Activated naive CD4-positive, alpha-beta T cell treated with anti-CD3 and anti-CD28 coated beads for 36 hours (primary cell): Measurements from ENCODE around the gene DOCK1. TPM values are rescaled to one million over a fixed set of nuclear protein-coding genes. Genes with fewer than 3 reads are reported as not detected.

Experiments used
- CTCF ChIA-PET: fragments of 350-600 bp; sonication (Branson Sonifier 250); formaldehyde crosslinking; loops from one replicate; lab custom pipeline; 2021; ENCODE audit warnings: antibody characterized with exemption; lab: Charles Lee
- DNase-seq: peaks from one replicate; pipeline ENCODE4 v3.0.0-alpha.2; 2020
- H3K27ac Mint-ChIP-seq: one replicate; pipeline ENCODE4 v1.8.0; 2021; ENCODE audit warnings: mild to moderate bottlenecking, mixed read lengths
- H3K27me3 Mint-ChIP-seq: one replicate; pipeline ENCODE4 v1.8.0; 2021; ENCODE audit warnings: low read depth, mixed read lengths
- H3K36me3 Mint-ChIP-seq: one replicate; pipeline ENCODE4 v1.8.0; 2021; ENCODE audit warnings: low read depth, mixed read lengths
- H3K4me1 Mint-ChIP-seq: one replicate; pipeline ENCODE4 v1.8.0; 2021; ENCODE audit warnings: low read depth, mixed read lengths
- H3K4me3 Mint-ChIP-seq: one replicate; pipeline ENCODE4 v1.8.0; 2021; ENCODE audit warnings: mild to moderate bottlenecking, moderate library complexity, mixed read lengths
- H3K9me3 Mint-ChIP-seq: one replicate; pipeline ENCODE4 v1.8.0; 2021; ENCODE audit warnings: mixed read lengths
- intact Hi-C: fragments of 100-400 bp; cut with micrococcal nuclease; formaldehyde crosslinking; loops from one replicate; pipeline ENCODE4 v1.15.1; 2023
- total RNA-seq, 2 experiments: library from RNA; stranded (reverse); gene quantifications; one replicate each; pipeline ENCODE4 v1.2.3, GENCODE V29; 2021

The DOCK1 gene
- total RNA-seq, 2 experiments from 2014 or later: 0.49 to 0.72 TPM

DNA sequence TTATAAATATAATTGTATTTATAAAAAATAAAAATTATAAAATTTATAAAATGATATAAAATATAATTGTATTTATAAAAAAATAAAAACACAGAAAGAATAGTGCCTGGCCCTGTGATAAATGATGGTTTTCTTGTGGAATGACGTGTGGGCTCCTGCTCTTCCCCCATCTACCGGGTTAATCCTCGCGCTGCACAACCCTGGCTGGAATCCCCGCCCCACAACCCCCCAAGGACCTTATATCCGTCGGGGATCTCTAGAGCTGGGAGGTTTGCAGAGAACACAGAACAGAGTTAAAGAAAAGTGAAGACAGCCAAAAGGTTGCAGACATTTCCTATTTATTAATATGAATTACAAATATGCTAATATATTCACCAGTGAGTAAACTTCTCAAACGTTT is 548.5 kb downstream of the DOCK1 start:
- intact Hi-C loops: no loop called here
- no peak overlapping the region for H3K4me3 Mint-ChIP-seq
- no peaks in the 10 kb centered on the region for H3K36me3 Mint-ChIP-seq
- DNase-seq: no peak
- no peaks in the 10 kb centered on the region for H3K4me1 Mint-ChIP-seq
- no peaks in the 10 kb centered on the region for H3K9me3 Mint-ChIP-seq
- CTCF ChIA-PET: no interaction called here
- no peaks in the 10 kb centered on the region for H3K27me3 Mint-ChIP-seq
- no peak overlapping the region for H3K27ac Mint-ChIP-seq

DNA sequence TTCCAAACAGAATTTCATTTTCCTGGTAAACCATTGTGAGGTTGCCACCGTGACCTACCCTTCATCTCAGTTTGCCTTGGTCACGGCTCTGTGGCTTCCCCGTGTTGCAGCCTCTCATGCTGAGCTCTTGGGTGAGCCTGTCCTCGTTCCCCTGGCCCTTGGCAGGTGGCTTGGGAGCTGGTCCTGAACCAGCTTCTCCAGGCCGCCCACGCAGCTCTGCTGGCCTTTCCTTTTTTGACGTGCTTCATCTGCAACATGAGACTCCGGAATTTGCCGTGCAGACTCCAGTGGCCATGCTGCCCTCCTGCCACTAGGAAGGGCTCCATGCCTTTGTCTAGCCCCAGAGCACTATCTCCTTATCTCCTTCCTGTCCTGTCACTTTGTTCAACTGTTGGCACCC is 550.9 kb downstream of the DOCK1 start:
- Mint-ChIP-seq H3K9me3 (peaks cover 3% of the 10 kb centered on the region), H3K36me3 (no peaks in the 10 kb centered on the region), H3K27ac (no peak overlapping the region), H3K4me1 (no peaks in the 10 kb centered on the region), H3K27me3 (no peaks in the 10 kb centered on the region), H3K4me3 (no peak overlapping the region)
- CTCF ChIA-PET: interaction anchor here (0.7 kb wide), 1 partner anchor 341 kb away, joined by 3 read pairs; no protein-coding TSS in a partner anchor
- DNase-seq: no peak
- intact Hi-C loops: no loop called here

DNA sequence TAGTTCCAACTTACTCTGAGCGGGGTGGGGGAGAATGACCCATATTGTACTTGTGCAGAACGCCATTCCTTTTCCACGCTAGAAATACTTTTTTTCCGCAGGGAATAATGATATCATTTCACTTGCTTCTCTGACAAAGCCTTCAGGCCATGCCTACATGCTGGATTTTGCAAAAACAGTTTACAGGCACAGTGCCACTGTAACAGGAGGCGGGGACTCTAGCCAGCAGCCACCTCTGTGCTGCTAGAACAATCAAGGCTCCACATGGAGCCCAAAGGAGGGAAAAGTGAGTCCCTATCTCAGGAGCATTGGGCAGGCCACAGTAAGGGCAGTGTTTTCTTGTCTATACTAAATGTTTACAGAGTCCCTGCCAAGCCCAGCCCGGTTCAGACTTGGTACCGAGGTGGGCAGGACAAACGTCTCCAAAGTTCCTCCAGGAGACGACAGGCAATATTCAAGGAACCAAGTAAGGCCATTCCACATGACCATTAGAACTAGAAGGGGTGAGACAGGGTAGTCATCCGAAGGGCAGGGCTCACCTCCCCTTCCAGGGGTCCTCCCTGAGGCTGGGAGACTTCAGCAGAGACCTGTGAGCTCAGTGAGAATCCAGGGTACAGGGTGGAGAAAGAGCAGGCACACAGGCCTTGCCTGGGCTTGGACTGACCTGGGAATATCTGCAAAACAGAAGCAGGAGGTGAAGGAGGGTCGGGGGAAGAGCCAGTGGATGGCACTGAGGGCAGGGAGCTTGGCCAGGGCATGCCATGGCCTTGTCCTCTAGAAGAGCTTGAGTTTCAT is 553.0 kb downstream of the DOCK1 start:
- no peaks in the 10 kb centered on the region for H3K36me3 Mint-ChIP-seq
- CTCF ChIA-PET: no interaction called here
- H3K27me3 Mint-ChIP-seq: no peaks in the 10 kb centered on the region
- H3K27ac Mint-ChIP-seq: no peak overlapping the region
- intact Hi-C loops: no loop called here
- DNase-seq: no peak
- no peaks in the 10 kb centered on the region for H3K4me1 Mint-ChIP-seq
- no peak overlapping the region for H3K4me3 Mint-ChIP-seq
- peaks cover 3% of the 10 kb centered on the region for H3K9me3 Mint-ChIP-seq

DNA sequence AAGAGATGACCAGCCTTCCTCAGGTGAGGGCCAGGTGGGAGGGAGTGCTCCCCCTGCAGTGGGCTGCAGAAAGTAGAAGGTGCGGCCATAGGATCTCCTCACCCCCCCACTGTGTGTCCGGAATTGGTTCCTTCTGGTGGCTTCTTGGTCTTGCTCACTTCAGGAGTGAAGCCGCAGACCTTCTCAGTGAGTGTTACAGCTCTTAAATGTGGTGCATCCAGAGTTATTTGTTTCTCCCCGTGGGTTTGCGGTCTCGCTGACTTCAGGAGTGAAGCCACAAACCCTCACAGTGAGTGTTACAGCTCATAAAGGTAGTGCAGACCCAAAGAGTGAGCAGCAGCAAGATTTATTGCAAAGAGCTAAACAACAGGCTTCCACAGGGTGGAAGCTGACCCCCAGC is 553.6 kb downstream of the DOCK1 start:
- Mint-ChIP-seq H3K27ac (no peak overlapping the region), H3K27me3 (no peaks in the 10 kb centered on the region), H3K4me3 (no peak overlapping the region), H3K9me3 (peaks cover 3% of the 10 kb centered on the region), H3K36me3 (no peaks in the 10 kb centered on the region), H3K4me1 (no peaks in the 10 kb centered on the region)
- intact Hi-C loops: no loop called here
- no peak for DNase-seq
- CTCF ChIA-PET: no interaction called here

DNA sequence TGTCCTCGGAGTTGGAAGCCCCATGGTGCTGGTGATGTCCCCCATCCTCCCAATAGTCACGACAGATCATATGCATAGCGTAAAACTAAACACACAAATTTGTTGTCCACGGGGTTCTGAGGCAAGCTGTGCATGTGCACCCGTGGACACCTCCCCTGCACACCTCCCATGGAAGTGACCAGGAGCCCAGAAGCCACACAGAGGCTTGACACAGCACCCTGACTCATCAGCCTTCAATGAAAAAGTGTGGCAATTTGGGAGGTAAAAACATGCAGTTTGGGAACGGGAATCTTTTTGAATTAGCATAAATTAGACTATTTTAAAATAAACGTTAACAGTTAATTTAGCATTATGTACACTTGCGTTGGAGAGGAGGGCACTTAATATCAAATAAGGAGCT is 554.7 kb downstream of the DOCK1 start:
- Mint-ChIP-seq H3K27me3 (no peaks in the 10 kb centered on the region), H3K27ac (no peak overlapping the region), H3K4me3 (no peak overlapping the region), H3K36me3 (no peaks in the 10 kb centered on the region), H3K9me3 (peaks cover 3% of the 10 kb centered on the region), H3K4me1 (no peaks in the 10 kb centered on the region)
- CTCF ChIA-PET: no interaction called here
- no peak for DNase-seq
- intact Hi-C loops: no loop called here

DNA sequence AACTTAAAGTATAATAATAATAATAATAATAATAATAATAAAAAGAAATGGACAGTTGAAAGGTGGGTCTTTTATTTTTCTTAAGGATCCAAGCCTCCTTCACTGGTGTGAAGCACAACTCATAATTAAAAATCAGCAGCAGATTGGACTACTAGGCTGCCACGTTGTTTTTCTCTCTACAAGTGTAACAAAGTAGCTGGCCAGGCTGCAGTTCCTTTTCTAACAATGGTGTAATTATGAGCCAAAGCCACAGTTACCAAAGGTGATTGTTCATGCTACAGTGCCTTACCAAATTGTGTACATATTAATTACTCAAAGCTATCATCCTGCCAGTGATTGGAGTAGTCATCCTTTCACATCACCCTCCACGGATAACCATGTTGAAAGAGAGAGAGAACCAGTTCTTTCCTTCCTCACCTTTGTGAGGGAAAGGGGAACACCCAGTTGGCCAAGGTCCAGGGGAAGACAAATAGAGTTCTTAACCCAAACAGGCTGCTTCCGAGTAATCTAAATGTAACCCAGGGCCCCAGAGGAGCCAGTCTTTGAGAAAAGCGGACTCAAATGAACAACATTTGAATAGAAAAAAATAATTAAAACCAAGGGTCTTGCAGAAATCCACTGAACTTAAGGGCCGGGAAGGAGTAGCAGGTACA is 557.5 kb downstream of the DOCK1 start:
- CTCF ChIA-PET: no interaction called here
- Mint-ChIP-seq H3K4me1 (no peaks in the 10 kb centered on the region), H3K4me3 (no peak overlapping the region), H3K36me3 (no peaks in the 10 kb centered on the region), H3K27me3 (no peaks in the 10 kb centered on the region), H3K9me3 (peaks cover 3% of the 10 kb centered on the region), H3K27ac (no peak overlapping the region)
- intact Hi-C loops: no loop called here
- DNase-seq: no peak

DNA sequence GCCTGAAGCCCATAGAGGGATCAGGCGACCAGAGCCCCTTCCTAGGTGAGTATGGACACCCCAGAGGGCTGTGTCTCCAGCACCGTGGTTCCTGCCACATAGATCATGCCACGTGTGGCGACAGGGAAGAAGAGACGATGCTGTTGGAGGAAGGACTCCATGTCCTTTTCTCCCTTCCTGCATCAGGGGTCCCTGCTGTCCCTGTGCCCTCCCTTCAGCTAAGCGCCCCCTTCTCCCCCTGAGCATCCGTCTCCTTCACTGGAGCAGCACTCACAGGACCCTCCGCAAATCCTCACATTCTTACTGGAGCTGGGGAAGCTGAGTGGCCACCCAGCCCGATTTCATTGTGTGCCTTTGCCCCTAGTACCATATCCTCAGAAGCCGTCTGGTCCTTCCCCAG is 558.3 kb downstream of the DOCK1 start:
- no peaks in the 10 kb centered on the region for H3K36me3 Mint-ChIP-seq

DNA sequence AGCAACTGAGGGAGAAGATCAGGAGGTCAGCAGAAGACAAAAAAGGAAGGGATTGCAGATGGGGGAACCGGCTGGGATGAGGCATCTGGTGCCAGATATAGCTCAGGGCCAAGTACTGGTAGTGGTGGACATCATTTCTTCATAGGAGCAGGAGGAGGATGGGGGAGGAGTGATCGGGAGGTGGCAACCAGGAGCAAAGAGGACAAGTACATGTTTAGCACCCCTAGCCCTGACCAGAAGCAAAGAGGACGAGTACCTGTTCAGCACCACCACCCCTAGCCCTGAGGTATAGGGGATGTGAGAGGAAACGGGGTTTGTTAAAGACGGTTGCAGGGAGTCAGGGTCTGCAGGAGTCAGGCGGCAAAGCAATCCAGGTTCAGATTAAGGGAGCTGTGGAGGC is 559.3 kb downstream of the DOCK1 start:
- H3K36me3 Mint-ChIP-seq: no peaks in the 10 kb centered on the region
- H3K4me3 Mint-ChIP-seq: no peak overlapping the region
- no peaks in the 10 kb centered on the region for H3K4me1 Mint-ChIP-seq
- intact Hi-C loops: no loop called here
- no peak overlapping the region for H3K27ac Mint-ChIP-seq
- CTCF ChIA-PET: no interaction called here
- H3K27me3 Mint-ChIP-seq: peaks cover 5% of the 10 kb centered on the region
- H3K9me3 Mint-ChIP-seq: no peaks in the 10 kb centered on the region
- DNase-seq: no peak

More for the DNA sequence above, 558.3 kb downstream of the DOCK1 start:
- peaks cover 3% of the 10 kb centered on the region for H3K9me3 Mint-ChIP-seq
- CTCF ChIA-PET: no interaction called here
- no peak overlapping the region for H3K27ac Mint-ChIP-seq
- no peaks in the 10 kb centered on the region for H3K27me3 Mint-ChIP-seq
- intact Hi-C loops: no loop called here
- no peaks in the 10 kb centered on the region for H3K4me1 Mint-ChIP-seq
- H3K4me3 Mint-ChIP-seq: no peak overlapping the region
- DNase-seq: no peak

DNA sequence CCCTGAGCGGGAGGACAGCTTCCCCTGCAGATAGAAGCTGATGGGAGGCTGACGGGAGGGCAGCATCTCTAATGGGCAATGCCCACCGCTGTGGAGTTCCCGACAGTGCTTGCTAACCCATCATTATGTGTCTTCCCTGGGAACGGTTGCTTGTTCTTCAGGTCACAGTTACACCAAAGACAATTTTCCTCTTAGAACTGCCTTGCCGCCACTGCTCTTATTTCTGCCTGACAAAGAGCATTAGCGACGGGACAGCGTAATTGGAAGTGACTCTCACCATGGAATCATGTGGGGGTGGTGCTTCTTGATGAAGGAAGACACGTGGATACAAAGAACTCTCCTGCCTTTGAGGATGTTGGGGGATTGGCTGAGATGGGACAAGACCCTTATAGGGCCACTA is 562.6 kb downstream of the DOCK1 start:
- Mint-ChIP-seq H3K9me3 (no peaks in the 10 kb centered on the region), H3K4me1 (no peaks in the 10 kb centered on the region), H3K36me3 (no peaks in the 10 kb centered on the region), H3K27me3 (peaks cover 10% of the 10 kb centered on the region), H3K4me3 (no peak overlapping the region), H3K27ac (no peak overlapping the region)
- no peak for DNase-seq
- intact Hi-C loops: no loop called here
- CTCF ChIA-PET: no interaction called here

DNA sequence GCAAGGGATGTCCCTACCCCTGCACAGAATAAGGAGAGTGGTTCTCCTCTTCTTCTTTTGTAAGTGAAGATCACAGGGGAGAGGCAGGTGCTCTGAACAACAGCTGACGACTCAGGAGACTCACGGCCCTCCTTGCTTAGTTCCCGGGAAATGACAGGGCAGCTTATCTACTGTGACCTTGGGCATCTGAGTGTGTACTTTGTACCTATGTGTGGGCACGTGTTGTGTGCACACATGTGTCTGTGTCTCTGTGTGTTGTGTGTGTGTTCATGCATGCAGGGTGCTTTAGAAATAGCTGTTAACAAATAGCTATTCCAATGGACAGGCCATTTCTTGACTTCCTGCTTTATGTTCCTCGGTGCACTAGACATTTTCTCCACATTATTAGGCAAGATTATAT is 563.4 kb downstream of the DOCK1 start:
- H3K27me3 Mint-ChIP-seq: peaks cover 10% of the 10 kb centered on the region
- no peak overlapping the region for H3K4me3 Mint-ChIP-seq
- no peaks in the 10 kb centered on the region for H3K9me3 Mint-ChIP-seq
- no peaks in the 10 kb centered on the region for H3K36me3 Mint-ChIP-seq
- H3K27ac Mint-ChIP-seq: no peak overlapping the region
- CTCF ChIA-PET: no interaction called here
- intact Hi-C loops: no loop called here
- no peaks in the 10 kb centered on the region for H3K4me1 Mint-ChIP-seq
- DNase-seq: no peak

DNA sequence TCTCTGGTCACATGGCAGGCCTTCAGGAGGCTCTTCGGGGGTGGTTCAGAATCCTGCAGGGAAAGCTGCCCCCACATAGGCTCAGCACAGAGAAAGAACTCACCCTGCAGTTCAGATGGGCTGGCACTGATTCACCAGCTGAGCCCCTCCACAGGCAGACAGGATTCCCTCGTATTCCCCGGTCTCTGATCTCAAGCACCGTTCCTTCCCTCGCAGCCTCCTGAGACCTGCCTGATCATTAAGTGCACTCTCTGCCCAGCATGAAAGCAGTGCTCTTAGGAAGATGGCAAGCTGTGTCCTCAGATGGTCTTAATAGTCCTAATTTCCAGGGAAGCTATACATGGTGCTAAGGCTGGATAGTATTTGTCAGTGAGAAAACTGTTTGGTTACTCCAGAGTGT is 565.7 kb downstream of the DOCK1 start:
- H3K4me3 Mint-ChIP-seq: no peak overlapping the region
- H3K36me3 Mint-ChIP-seq: no peaks in the 10 kb centered on the region
- intact Hi-C loops: no loop called here
- no peaks in the 10 kb centered on the region for H3K4me1 Mint-ChIP-seq
- no peaks in the 10 kb centered on the region for H3K9me3 Mint-ChIP-seq
- CTCF ChIA-PET: no interaction called here
- DNase-seq: no peak
- H3K27ac Mint-ChIP-seq: no peak overlapping the region
- H3K27me3 Mint-ChIP-seq: peaks cover 10% of the 10 kb centered on the region

DNA sequence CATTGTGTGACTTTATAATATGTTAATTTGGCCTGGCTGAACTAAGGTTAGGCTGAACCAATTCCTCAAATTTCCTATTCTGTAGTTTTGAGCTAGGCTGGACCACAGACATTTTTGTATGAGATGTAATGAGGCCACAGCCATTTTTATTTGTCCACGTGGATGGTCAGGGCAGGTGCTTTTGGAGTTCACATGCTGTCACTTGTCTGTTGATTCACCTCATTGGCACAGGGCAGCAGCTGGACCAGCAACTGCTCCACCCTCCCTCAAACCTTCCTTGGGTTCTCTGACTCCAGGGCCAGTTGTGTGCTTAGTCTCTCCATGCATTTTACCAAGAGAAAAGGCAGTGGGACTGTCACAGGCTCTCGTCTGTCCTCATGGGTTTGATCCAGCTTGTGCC is 567.7 kb downstream of the DOCK1 start:
- intact Hi-C loops: no loop called here
- H3K36me3 Mint-ChIP-seq: no peaks in the 10 kb centered on the region
- peaks cover 10% of the 10 kb centered on the region for H3K27me3 Mint-ChIP-seq
- DNase-seq: no peak
- no peaks in the 10 kb centered on the region for H3K4me1 Mint-ChIP-seq
- CTCF ChIA-PET: no interaction called here
- no peaks in the 10 kb centered on the region for H3K9me3 Mint-ChIP-seq
- no peak overlapping the region for H3K4me3 Mint-ChIP-seq
- H3K27ac Mint-ChIP-seq: no peak overlapping the region

DNA sequence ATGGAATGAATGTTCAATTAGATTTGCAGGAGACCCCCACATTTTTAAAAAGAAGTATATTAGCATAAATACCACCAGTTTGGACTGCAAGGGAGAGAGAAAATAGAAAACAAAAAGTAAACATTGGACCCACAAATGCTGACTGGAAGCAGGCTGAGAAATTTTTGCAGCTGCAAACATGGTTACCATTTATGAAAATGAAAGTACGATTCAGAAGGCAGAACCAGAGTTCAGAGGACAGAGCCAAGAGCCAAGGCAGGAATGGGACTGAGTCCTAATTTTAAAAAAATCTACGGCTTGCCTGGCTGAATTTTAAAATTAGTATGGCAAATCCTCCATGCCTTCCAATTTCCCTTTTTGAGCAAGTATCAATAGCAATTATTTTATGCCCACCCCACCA is 569.3 kb downstream of the DOCK1 start:
- DNase-seq: no peak
- no peak overlapping the region for H3K4me3 Mint-ChIP-seq
- no peaks in the 10 kb centered on the region for H3K4me1 Mint-ChIP-seq
- no peaks in the 10 kb centered on the region for H3K36me3 Mint-ChIP-seq
- H3K27ac Mint-ChIP-seq: no peak overlapping the region
- intact Hi-C loops: no loop called here
- H3K9me3 Mint-ChIP-seq: no peaks in the 10 kb centered on the region
- peaks cover 5% of the 10 kb centered on the region for H3K27me3 Mint-ChIP-seq
- CTCF ChIA-PET: no interaction called here
